ENCODE data around the gene CXCL16. TPM values are rescaled to one million over a fixed set of nuclear protein-coding genes. Genes with fewer than 3 reads are reported as not detected.

The CXCL16 gene
- total and polyA plus RNA-seq, 2 of the 13 experiments (the other 11 are each of a cell fraction or from before 2014, with no cell fraction given), result 9.4 to 101 TPM

GRCh38 chr17:4721203-4722135, 18.3 kb downstream of the CXCL16 start (continued):
- TF ChIP-seq MAZ (IDR thresholded peaks at IDR 0.05; ENCODE audit: borderline replicate concordance, low read depth, low read length) (no peak), MAZ (CRISPR knock-in tag; IDR thresholded peaks at IDR 0.05; ENCODE audit: low read depth) (peak; percentile 76), USF2 (IDR thresholded peaks at IDR 0.05; ENCODE audit: low read depth, low read length) (peak; percentile 47; the same call in 1 of the 2 replicates), USF2 (CRISPR knock-in tag; IDR thresholded peaks at IDR 0.05; ENCODE audit: borderline replicate concordance) (peak; percentile 79; the same call in 1 of the 2 replicates), STAT5B (CRISPR knock-in tag; IDR thresholded peaks at IDR 0.05) (no peak), NONO (IDR thresholded peaks at IDR 0.05) (no peak), NONO (CRISPR knock-in tag; conservative IDR thresholded peaks at IDR 0.05) (0 out of 2 replicates have a peak, but pooled peaks have one; percentile 27), DNMT1 (CRISPR knock-in tag; IDR thresholded peaks at IDR 0.05) (no peak), ZBTB26 (CRISPR knock-in tag; IDR thresholded peaks at IDR 0.05; ENCODE audit: borderline replicate concordance) (peak; percentile 80), FOXJ3 (CRISPR knock-in tag; IDR thresholded peaks at IDR 0.05; ENCODE audit: borderline replicate concordance) (no peak), NFKB2 (CRISPR knock-in tag; IDR thresholded peaks at IDR 0.05; ENCODE audit: borderline replicate concordance) (peak; percentile 36; the same call in 1 of the 2 replicates), TIGD3 (CRISPR knock-in tag; IDR thresholded peaks at IDR 0.05; ENCODE audit: borderline replicate concordance) (no peak), ZNF318 (CRISPR knock-in tag; IDR thresholded peaks at IDR 0.05) (peak; percentile 84; the same call in 1 of the 2 replicates)

Measured in HepG2 (cell line).